ENCODE measurements around the gene GPR158.

Gene GPR158

DNA sequence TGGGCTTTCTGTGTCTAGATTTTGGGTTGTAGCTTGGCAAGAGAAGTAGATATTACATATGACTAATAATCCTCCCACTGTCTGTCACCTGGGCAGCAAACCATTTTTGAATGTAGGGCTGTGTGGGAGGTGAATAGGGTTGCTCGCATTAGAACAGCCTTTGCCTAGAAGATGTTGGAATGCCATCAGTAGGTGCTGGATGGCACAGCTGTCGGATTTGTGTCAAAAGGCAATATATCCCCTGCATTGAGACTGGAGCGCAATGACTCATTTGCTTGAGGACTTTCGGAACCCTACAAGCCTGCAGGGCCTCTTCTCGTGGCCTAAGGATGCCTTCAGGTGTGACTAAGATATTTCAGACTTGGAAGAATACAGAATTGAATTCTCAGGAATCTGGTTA is 323.8 kb downstream of the GPR158 start:
- no peak for DNase-seq (ENCODE audit: extremely low read depth in 1 of 2, low read depth in 1 of 2)

DNA sequence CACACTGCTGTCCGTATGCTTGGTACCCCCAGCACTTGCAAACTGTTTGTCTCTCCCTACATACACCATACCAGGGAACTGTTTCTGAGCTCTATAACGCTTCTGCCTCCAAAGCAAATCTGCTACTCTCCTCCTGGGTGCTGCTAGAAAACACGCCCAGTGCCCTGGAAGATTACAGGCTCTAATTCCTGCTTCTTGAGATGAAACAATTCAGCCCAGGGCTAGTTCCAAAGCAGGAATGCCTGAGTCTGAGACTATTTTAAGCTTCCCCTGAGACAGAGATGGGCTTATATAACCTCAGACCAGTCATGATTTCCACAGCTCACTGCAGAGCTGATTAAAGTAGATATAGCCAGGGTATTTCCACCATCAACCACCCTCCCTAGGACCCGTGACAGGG is 327.1 kb downstream of the GPR158 start:
- DNase-seq (ENCODE audit: extremely low read depth in 1 of 2, low read depth in 1 of 2): no peak

DNA sequence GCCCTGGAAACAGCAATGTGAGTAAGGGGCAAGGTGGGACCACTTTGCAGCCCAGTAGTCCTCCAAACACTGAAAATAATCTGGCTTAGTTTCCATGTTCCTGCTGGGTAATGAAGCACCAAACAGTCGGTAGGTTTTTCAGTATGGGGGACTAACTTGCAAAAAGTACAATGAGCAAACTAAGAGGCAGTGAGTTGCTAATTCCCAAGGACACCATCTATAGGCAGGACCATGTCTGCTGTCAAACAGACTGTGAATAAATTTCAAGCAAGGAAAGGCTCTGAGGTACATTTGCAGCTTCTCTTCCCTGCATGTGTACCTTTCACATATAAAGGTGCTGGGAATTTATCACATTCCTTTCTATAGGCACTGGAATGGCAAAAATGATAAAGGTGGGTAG is 327.7 kb downstream of the GPR158 start:
- no peak for DNase-seq (ENCODE audit: extremely low read depth in 1 of 2, low read depth in 1 of 2)

DNA sequence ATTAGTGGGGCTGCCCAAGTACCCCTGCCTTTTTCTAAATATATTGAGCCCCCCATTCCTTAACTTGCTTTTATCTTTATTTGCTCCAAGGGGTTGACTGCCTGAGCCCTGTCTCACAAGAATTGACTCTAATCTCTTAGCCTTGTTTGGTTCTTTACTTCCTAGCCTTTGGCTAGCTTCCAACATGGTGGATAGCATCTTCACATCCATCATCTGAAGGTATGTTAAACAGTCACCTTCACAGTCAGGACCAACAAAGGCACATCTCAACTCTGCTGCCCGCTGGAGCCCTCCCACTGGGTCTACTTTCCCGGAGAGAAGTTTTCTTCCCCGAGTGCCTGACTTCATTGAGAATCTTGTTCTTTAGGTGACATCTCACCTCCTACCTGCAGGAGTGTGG is 329.5 kb downstream of the GPR158 start:
- no peak for DNase-seq (ENCODE audit: extremely low read depth in 1 of 2, low read depth in 1 of 2)

DNA sequence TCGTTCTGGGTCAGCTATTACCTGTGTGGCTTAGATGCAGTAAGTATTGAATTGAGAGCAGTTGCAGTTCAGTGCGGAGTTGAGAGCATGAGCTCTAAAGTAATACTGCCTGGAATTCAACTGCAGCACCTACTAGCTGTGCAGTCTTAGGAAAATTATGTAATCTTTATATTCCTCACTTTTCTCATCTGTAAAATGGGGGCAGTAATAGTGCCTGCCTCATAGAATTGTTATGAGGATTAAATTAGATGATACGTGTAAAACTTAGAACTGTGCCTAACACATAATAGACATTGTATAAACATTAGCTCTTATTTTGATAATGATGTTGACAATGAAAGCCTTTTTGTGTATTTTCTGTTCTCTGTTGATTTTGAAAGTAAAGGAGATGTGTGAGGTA is 330.0 kb downstream of the GPR158 start:
- DNase-seq (ENCODE audit: extremely low read depth in 1 of 2, low read depth in 1 of 2): no peak

DNA sequence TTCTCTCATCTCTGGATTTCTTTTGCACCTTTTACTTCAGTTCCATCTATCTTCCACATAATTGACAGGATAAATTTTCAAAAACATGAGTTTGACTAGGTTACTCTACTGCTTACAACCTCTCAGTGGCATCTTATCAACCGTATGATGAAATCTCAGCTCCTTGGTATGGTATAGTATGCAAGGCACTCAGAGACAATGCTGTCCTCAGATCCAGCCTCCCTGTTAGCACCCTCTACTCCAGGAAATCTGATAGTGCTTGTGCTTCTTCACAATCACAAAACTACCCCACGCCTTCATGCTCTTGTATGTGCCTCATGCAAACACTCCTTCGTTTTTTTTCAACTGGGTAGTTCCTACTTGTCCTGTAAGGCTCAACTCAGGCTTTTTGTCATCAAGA is 330.7 kb downstream of the GPR158 start:
- DNase-seq (ENCODE audit: extremely low read depth in 1 of 2, low read depth in 1 of 2): no peak

DNA sequence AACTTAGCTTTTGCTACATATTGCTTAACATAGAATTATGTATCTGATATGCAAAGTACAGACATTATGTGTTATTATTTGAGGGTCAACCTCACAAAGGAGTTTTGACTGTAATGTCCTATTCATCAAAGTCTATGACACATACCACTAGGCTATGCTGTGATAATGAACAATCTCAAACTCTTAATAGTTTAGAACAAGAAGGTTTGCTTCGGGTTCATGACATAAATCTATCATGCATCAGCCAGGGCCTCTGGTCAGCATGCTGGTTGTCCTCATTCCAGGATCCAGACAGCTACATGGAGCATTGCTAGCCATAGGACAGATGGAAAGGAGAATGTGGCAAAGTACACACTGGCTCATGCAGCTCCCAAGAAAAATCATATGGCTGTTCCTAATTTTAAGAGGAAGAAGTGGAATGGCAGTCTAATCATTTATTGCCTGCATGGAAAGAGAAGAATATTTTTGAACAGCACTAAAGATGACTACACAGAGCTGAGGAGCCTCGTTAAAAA is 332.1 kb downstream of the GPR158 start:
- DNase-seq (ENCODE audit: extremely low read depth in 1 of 2, low read depth in 1 of 2): no peak

DNA sequence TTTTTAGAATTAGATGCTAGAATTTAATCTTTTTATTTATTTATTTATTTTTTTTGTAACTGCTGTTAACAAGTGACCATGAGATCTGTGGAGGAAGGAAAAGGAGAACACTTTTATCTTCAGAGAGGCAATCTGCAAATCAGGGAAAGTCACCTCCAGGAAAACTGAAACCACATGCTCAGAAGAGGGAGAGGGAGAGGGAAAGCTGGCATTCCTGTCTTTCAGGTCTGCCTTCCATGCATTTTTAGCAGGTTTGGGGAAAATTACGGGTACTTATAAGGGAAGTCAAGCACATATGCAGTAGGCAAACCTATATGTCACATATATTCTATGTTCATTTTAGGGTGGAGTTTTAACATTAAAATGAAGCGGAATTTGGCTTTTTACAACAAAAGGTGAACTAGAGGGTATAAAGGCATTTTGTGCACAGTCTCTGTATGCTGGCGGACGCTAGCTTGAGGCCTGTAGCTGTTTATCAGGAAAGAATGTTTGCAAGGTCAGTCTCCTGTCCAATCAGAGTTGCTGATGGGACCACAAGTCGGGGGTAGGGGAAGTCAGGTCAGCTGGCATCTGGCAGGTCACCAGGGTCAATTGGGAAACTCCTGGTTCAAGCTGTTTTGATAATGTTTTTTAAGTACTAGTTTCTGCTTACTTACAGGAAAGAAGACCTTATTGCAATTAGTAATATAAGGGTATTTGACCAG is 333.5 kb downstream of the GPR158 start:
- DNase-seq (ENCODE audit: extremely low read depth in 1 of 2, low read depth in 1 of 2): no peak

DNA sequence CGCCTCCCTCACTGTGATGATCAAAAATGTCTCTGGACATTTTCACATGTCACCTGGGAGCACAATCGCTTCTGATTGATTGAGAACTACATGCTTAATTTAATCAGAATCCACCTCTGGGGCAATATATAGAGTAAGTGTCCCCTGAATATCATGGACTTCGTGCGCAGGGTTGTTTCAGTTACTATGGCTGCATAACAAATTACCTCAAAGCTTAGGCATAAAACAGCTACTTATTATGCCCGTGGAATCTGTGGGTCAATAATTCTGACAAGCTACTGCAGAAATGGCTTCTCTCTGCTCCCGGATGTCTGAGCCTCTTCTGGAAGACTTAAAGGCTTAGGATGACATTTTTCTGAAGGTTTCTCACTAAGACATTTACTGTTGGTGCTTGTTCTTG is 334.4 kb downstream of the GPR158 start:
- DNase-seq (ENCODE audit: extremely low read depth in 1 of 2, low read depth in 1 of 2): no peak

DNA sequence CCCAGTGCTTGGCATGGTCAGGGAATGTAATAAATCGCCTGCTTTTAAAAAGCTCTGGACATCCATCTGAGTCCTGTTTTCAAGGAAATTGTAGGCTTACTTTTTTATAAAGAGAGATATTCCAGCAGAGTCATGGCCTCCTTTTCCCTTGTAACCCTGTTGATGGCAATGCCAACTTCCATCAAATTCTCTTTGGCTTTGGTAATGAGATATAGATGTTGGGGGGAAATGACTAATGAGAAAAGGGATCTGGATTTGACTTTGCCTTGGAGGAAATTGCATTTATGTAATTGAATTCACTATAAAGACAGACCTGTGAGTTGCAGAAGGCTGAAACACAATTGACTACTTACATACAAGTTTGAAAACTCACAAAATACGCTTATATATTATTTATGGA is 347.5 kb downstream of the GPR158 start:
- DNase-seq (ENCODE audit: extremely low read depth in 1 of 2, low read depth in 1 of 2): no peak

DNA sequence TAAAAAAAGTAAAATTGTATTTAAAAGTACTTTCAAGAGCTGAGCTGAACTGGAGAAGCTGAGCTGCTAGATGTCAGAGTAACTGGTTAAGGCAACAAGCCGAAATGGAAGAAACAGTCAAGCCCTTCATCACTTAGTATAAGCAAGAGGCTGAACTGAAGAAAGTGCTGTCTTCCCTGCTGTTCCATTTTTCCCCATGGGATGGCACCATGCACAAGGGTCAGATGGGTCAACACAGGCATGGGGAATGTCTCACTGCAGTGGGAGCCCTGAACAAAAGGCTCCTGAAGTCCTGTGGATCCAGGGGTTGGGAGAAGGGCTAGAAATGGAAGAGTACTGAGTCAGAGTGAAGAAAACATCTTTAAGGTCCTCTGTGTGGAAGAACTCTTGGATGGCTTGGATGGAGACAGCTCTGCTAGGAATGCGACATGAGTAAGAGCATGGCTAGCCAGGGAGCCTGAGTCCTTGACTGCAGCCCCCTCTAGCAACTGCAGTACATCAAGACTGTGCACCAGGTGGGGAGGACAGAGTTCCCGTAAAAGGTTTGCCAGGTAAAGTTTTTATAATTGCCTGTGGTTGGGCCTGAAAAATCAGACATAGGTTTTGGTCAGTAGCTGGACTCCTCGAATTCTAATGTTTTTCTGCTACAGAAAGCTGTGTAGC is 348.3 kb downstream of the GPR158 start:
- DNase-seq (ENCODE audit: extremely low read depth in 1 of 2, low read depth in 1 of 2): no peak

DNA sequence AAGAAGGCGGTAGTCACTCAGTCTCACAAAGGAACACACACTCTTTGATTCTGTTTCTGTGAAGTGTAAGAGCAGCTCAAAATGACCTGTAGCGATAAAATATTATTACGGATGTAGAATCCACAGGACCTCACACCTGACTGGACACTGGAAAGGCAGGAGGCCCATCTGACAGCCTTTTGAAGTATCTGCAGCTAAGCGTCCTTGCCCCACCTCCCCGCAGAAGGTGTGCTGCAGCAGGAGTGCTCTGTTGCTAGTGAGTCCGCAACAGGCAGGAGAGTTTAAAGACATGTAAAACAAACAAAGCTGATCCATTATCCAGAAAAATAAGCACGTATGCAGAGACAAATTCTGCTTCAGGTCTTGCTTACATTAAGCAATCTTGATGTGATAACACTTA is 355.5 kb downstream of the GPR158 start:
- DNase-seq (ENCODE audit: extremely low read depth in 1 of 2, low read depth in 1 of 2): no peak

DNA sequence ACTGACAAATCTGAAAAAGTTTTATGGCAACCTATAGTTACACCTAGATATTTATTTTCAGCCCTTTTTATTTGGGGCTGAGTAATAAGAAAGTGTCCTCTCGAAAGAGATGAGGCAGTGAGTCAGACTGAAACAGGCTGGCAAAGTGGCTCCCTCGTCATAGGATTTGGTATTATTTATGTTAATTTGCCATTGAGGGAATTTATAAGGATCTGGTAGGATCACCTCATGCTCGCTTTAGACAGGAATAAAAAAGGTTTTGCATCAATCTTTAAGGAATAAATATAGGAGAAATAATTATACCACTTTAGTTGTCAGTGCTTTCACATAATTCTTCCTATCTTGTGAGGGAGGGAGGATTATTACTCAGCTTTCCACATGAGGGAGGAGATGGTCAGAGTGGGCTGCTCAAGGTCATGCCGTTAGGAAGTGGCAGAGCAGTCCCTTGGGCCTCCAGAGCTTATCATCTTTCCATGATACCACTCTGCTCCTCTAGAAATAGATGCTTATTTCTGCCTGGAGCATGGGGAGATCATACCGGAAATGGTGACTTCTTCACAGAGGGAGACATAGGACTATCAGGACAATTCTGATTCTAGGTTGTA is 356.8 kb downstream of the GPR158 start:
- no peak for DNase-seq (ENCODE audit: extremely low read depth in 1 of 2, low read depth in 1 of 2)

DNA sequence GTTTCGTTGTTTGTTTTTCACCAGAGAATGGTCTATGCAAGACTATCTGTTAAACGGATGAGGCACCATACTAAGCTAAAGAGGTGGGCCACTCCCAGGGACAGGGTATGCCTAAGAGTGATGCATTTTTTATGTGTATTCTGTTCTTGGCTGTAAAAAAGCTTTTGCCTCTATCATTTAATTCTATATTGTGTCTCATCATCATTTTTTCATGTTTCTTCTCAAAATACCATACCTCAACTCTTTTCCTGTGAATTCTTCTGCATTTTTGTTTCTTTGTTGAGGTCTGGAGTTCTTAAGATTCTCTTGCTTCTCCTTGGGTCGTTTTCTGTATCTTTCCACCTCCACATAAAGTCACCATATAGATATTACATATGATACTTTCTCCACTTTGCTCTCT is 357.4 kb downstream of the GPR158 start:
- DNase-seq (ENCODE audit: extremely low read depth in 1 of 2, low read depth in 1 of 2): no peak

DNA sequence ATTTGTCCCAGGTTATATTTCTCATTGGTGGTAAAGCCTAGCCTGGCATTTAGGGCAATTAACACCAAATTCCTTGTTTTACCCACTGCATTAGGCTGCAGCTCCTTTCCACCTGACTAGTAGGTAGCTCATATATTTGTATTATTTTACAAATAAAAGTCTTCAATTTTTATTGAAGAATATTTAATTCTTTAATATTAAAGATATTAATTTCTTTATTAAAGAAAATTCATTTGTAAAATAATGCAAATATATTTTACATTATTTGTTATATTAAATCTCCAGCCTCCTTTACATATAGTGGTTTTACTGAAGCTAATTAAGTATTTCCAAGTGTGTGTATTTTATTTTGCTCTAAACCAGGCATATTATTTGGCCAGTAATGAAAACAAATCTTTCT is 361.2 kb downstream of the GPR158 start:
- DNase-seq (ENCODE audit: extremely low read depth in 1 of 2, low read depth in 1 of 2): no peak

DNA sequence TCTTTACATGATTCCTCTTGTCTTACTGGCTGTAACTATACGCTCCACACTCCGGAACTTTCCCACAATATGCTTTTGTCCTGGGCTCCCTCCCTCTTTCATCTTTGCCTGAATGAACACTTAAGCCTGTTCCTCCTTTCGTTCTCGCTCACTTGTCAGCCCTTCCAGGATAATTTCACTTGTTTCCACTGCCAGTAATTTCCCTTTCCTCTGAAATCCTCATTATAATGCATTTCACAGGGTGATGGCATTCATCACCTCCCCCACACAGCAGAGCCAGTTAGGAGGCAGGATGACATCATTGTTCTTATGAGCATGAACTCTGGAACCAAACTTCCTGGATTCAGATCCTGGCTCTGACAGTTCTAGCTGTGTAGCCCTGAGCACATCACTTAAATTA is 372.6 kb downstream of the GPR158 start:
- DNase-seq (ENCODE audit: extremely low read depth in 1 of 2, low read depth in 1 of 2): no peak

DNA sequence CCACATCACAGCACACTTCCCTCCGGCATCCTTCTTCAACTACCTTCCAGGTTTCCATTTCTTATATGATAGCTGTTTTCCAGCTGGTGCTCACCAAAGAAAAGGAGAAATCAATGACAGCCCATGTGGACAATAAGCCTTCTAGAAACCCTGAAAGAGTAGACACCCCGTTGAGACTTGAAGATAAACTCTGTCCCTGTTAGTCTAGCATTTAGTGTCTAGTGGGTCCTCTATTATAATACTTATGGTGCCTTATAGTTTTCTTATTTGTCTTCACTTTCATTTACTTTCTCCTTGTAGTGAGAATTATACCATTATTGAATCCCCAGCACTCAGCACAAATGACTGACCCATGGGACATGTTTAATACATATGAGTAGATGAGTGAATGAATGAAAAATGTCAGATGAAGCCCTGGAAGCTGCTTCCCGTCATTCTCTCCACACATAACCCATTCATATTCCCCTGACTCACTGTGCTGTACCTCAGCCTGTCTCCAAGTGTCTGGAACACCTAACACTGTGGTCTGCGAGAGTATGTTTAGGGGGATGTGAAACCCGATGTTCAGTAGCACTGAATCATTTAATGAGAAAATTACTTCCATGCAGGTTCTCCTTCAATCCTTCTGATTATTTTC is 377.6 kb downstream of the GPR158 start:
- DNase-seq (ENCODE audit: extremely low read depth in 1 of 2, low read depth in 1 of 2): no peak

DNA sequence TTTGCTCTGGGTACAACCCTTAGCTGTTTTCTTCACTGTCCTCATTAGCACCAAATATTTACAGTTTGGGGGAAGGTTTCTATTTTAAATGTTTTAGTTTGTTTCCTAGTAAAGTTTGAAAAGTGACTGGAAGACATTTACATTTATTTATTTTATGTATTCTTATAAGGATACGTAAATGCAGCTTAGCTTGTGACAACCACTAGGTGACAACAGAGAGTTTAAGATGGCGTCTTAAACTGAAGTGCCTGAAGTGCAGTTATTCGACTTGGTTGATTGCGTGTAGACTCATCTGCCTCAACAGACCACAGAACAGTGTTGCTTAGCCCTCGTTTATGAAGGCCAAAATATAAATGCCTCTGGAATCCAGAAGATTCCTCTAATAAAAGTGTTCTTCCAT is 381.1 kb downstream of the GPR158 start:
- DNase-seq (ENCODE audit: extremely low read depth in 1 of 2, low read depth in 1 of 2): no peak

DNA sequence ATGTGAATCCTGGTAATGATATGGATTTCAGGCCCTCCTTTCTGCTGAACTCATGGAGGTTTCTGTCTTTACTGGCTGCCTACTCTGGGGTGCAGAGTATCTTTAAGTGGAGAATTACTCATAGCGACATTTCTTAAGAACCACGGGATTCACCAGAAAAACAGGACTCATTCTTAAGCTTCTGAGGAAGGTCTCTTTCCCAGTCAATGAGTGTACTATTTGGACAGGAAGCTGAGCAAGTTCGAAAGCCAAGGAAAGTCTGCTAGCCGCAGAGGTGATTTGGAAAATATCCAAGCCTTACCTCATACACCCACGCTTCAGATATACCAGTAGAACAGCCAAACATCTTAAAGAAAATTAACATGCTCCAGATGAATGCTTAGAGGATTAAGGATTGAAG is 381.7 kb downstream of the GPR158 start:
- DNase-seq (ENCODE audit: extremely low read depth in 1 of 2, low read depth in 1 of 2): no peak

DNA sequence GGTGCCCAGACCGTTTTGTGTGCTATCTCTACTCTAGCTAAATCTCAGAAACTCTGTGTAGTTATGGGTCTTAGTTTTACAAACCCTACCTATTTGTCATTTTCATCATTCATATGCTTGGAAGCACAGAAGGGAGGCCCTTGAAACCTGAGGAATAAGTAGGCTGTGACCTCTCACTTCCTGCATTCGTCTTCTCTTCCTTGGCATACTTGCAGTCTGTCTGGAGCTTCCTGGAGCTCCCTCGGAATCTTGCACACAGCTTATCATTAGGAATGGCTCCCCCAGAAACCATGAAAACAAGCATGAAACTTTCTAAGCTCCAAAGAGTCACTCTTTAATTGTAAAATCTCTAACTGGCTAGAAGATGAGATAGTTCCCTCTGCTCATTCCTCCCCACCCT is 382.3 kb downstream of the GPR158 start:
- no peak for DNase-seq (ENCODE audit: extremely low read depth in 1 of 2, low read depth in 1 of 2)

DNA sequence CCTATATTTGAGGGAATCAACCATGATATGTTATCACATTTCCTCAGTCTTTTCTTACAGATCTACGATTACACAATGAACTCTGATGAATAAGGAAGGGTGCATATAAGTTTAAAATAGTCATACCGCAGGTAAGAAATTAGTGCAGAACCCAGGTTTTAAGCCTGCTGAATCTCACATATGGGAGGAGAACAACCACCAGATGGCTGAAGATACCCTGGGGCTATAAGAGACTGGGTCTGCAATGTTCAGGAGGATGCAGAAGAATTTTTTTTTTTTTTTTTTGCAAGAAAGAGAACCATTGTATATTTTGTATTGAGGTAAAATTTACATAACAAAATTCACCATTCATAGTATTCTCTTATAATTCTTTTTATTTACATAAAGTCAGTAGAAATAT is 387.0 kb downstream of the GPR158 start:
- no peak for DNase-seq (ENCODE audit: extremely low read depth in 1 of 2, low read depth in 1 of 2)

DNA sequence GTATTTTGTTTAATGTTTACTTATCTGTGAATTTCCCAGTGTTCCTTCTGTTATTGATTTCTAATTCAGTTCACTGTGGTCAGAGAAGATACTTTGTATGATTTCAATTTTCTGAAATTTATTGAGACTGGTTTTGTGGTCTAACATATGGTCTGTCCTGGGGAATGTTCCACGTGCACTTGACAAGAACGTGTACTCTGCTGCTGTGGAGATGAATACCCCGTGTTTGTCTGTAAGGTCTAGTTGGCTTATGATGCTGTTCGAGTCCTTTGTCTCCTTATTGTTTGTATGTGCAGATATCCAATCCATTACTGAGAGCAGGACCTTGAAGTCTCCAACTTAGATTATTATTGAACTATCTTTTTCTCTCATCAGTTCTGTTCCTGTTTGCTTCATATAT is 387.7 kb downstream of the GPR158 start:
- DNase-seq (ENCODE audit: extremely low read depth in 1 of 2, low read depth in 1 of 2): no peak
